Suprapubic skin (tissue), 4 donors: ENCODE data around the gene GSK3B. TPM values are rescaled to one million over a fixed set of nuclear protein-coding genes. Genes with fewer than 3 reads are reported as not detected.

ENCODE experiments used
- DNase-seq, 2 donors: peaks; one replicate each; pipeline ENCODE4 v3.0.0-alpha.2; 2019; ENCODE audit warnings: low spot score in 2 of 2
- H3K27ac ChIP-seq: fragments of 200-600 bp; sonication (generic); one replicate; pipeline ENCODE4 v1.5.1; 2019
- H3K27me3 ChIP-seq: fragments of 200-600 bp; sonication (generic); one replicate; pipeline ENCODE4 v1.5.1; 2019
- H3K36me3 ChIP-seq: fragments of 200-600 bp; sonication (generic); one replicate; pipeline ENCODE4 v1.5.1; 2019
- H3K4me1 ChIP-seq: fragments of 200-600 bp; sonication (generic); one replicate; pipeline ENCODE4 v1.5.1; 2019
- H3K4me3 ChIP-seq: fragments of 200-600 bp; sonication (generic); one replicate; pipeline ENCODE4 v1.5.1; 2019; ENCODE audit warnings: mild to moderate bottlenecking
- H3K9me3 ChIP-seq: fragments of 200-600 bp; sonication (generic); one replicate; pipeline ENCODE4 v1.5.1; 2019
- CTCF ChIP-seq, 2 donors: fragments of 200-600 bp in 1 of 2; fragments of 450-650 bp in 1 of 2; sonication (generic) in 1 of 2; IDR thresholded peaks; one replicate each; pipeline ENCODE4 v1.5.1; 2016 to 2019; ENCODE audit warnings: antibody characterized with exemption in 2 of 2, mild to moderate bottlenecking in 1 of 2, moderate library complexity in 1 of 2
- EP300 ChIP-seq: sonication (generic); formaldehyde crosslinking; IDR thresholded peaks from one replicate; pipeline ENCODE4 v1.6.1; 2017; ENCODE audit warnings: antibody characterized with exemption
- POLR2A ChIP-seq, 2 donors: fragments of 450-650 bp; IDR thresholded peaks; one replicate each; pipeline ENCODE4 v1.6.1; 2017; ENCODE audit warnings: antibody characterized with exemption in 2 of 2, mild to moderate bottlenecking in 2 of 2, moderate library complexity in 2 of 2
- POLR2AphosphoS5 ChIP-seq, 3 donors: sonication (generic); formaldehyde crosslinking; IDR thresholded peaks; one replicate each; pipeline ENCODE4 v1.6.1; 2017; ENCODE audit warnings: antibody characterized with exemption in 3 of 3
- WGBS: methylation state at CpG from one replicate; pipeline ENCODE4 v1.1.5; 2018; 5-methylcytosine and 5-hydroxymethylcytosine counted together
- total RNA-seq, 4 donors: library from RNA; depleted of rRNA; stranded (reverse); fragments of >200 nt; gene quantifications; one replicate each; pipeline ENCODE4 v1.1.0, GENCODE V29; 2016

GSK3B gene
- total RNA-seq, 4 donors from 2014 or later, result 43.8 to 58.1 (median 53.0) TPM

GRCh38 chr3:119779731-119780383 is 314.4 kb downstream of the GSK3B start:
- WGBS, result 82% methylated on average over 2 of the region's 2 CpGs
- Histone ChIP-seq H3K27ac (no peak overlapping the region), H3K27me3 (no peaks in the 10 kb centered on the region), H3K36me3 (no peaks in the 10 kb centered on the region), H3K4me1 (no peaks in the 10 kb centered on the region), H3K9me3 (no peaks in the 10 kb centered on the region), H3K4me3 (no peak overlapping the region)
- TF ChIP-seq POLR2A (IDR thresholded peaks at IDR 0.05), result no peak
- no peak for TF ChIP-seq EP300
- TF ChIP-seq CTCF (IDR thresholded peaks at IDR 0.05), result no peak
- TF ChIP-seq POLR2AphosphoS5 (IDR thresholded peaks at IDR 0.05), result no peak
- no peak for DNase-seq

GRCh38 chr3:119778811-119779210 is 315.4 kb downstream of the GSK3B start:
- Histone ChIP-seq H3K4me1 (no peaks in the 10 kb centered on the region), H3K27ac (no peak overlapping the region), H3K36me3 (no peaks in the 10 kb centered on the region), H3K9me3 (no peaks in the 10 kb centered on the region), H3K27me3 (no peaks in the 10 kb centered on the region), H3K4me3 (no peak overlapping the region)
- WGBS, result 77% methylated on average over 2 of the region's 2 CpGs
- no peak for DNase-seq
- TF ChIP-seq POLR2AphosphoS5 (IDR thresholded peaks at IDR 0.05) (no peak), POLR2A (IDR thresholded peaks at IDR 0.05) (no peak), CTCF (IDR thresholded peaks at IDR 0.05) (no peak), EP300 (no peak)

- TF ChIP-seq CTCF (IDR thresholded peaks at IDR 0.05) (no peak), POLR2A (IDR thresholded peaks at IDR 0.05) (no peak), POLR2AphosphoS5 (IDR thresholded peaks at IDR 0.05) (no peak), EP300 (no peak)
- Histone ChIP-seq H3K27ac (no peak overlapping the region), H3K4me3 (no peak overlapping the region), H3K9me3 (no peaks in the 10 kb centered on the region), H3K4me1 (no peaks in the 10 kb centered on the region), H3K27me3 (no peaks in the 10 kb centered on the region), H3K36me3 (no peaks in the 10 kb centered on the region)
- WGBS, result 95% methylated on average over 1 of the region's 1 CpG
- no peak for DNase-seq
Measured at GRCh38 chr3:119778176-119778575, 316.1 kb downstream of the GSK3B start.

GRCh38 chr3:119776304-119776703 is 317.9 kb downstream of the GSK3B start:
- no peaks in the 10 kb centered on the region for H3K9me3 ChIP-seq
- WGBS, result 63% methylated on average over 1 of the region's 1 CpG
- TF ChIP-seq CTCF (IDR thresholded peaks at IDR 0.05), result no peak
- no peak for TF ChIP-seq POLR2A (IDR thresholded peaks at IDR 0.05)
- no peak for TF ChIP-seq EP300
- TF ChIP-seq POLR2AphosphoS5 (IDR thresholded peaks at IDR 0.05), result no peak
- H3K4me3 ChIP-seq, result no peak overlapping the region
- DNase-seq, result no peak
- no peaks in the 10 kb centered on the region for H3K36me3 ChIP-seq
- no peaks in the 10 kb centered on the region for H3K4me1 ChIP-seq
- H3K27ac ChIP-seq, result no peak overlapping the region
- H3K27me3 ChIP-seq, result no peaks in the 10 kb centered on the region

- no peak for DNase-seq
- Histone ChIP-seq H3K27ac (no peak overlapping the region), H3K36me3 (no peaks in the 10 kb centered on the region), H3K4me1 (no peaks in the 10 kb centered on the region), H3K4me3 (no peak overlapping the region), H3K27me3 (no peaks in the 10 kb centered on the region), H3K9me3 (no peaks in the 10 kb centered on the region)
- 42% methylated on average over 2 of the region's 2 CpGs for WGBS
- TF ChIP-seq EP300 (no peak), CTCF (IDR thresholded peaks at IDR 0.05) (no peak), POLR2AphosphoS5 (IDR thresholded peaks at IDR 0.05) (no peak), POLR2A (IDR thresholded peaks at IDR 0.05) (no peak)
Measured at GRCh38 chr3:119774444-119774843, 319.8 kb downstream of the GSK3B start.

Other genes starting within 250 kb of the GSK3B start
- under 1 TPM in 3 of 4 donors, not detected in 1; 0.29 to 0.72 (median 0.30) TPM for gene GPR156, start 190.8 kb upstream of the GSK3B start, total RNA-seq